Right lobe of liver (tissue), 6 donors: ENCODE results near the gene NPR1. TPM values are rescaled to one million over a fixed set of nuclear protein-coding genes. Genes with fewer than 3 reads are reported as not detected.

Experiments
- ATAC-seq, 4 donors: fragments of 200-7000 bp; cut with Tn5 transposase; one replicate each; pipeline ENCODE4 v1.9.1; 2020; ENCODE audit warnings: mild to moderate bottlenecking in 4 of 4, moderate library complexity in 4 of 4
- DNase-seq, 3 donors: peaks; one replicate each; pipeline ENCODE4 v3.0.0-alpha.2; 2020
- H3K27ac ChIP-seq, 3 donors: fragments of 200-600 bp; one replicate each; pipeline ENCODE4 v1.8.0; 2022
- H3K27me3 ChIP-seq, 2 donors: fragments of 200-600 bp; one replicate each; pipeline ENCODE4 v1.8.0; 2022
- H3K36me3 ChIP-seq, 4 donors: fragments of 200-600 bp; sonication (generic) in 1 of 4; one replicate each; pipeline versions ENCODE4 v1.5.1 to v1.8.0; 2017 to 2022; ENCODE audit warnings: control low read depth in 1 of 4
- H3K4me1 ChIP-seq, 4 donors: fragments of 200-600 bp; sonication (generic) in 1 of 4; one replicate each; pipeline versions ENCODE4 v1.5.1 to v1.8.0; 2017 to 2022; ENCODE audit warnings: control low read depth in 1 of 4
- H3K4me3 ChIP-seq, 3 donors: fragments of 200-600 bp; one replicate each; pipeline ENCODE4 v1.8.0; 2022
- H3K9me3 ChIP-seq, 4 donors: fragments of 200-600 bp; sonication (generic) in 1 of 4; one replicate each; pipeline versions ENCODE4 v1.5.1 to v1.8.0; 2017 to 2022; ENCODE audit warnings: control low read depth in 1 of 4
- POLR2A ChIP-seq: fragments of 450-650 bp; IDR thresholded peaks from one replicate; pipeline ENCODE4 v1.6.1; 2017; ENCODE audit warnings: antibody characterized with exemption, mild to moderate bottlenecking
- WGBS: methylation state at CpG from one replicate; pipeline ENCODE4 v1.1.6; 2018; ENCODE audit warnings: low coverage, low lambda C conversion rate; ENCODE audit not compliant: insufficient coverage; ENCODE audit errors: missing lambda C conversion rate; 5-methylcytosine and 5-hydroxymethylcytosine counted together
- intact Hi-C, 2 donors: fragments of 100-400 bp; cut with DNase I; formaldehyde crosslinking; loops; one replicate each; pipeline versions ENCODE4 v1.11.2 to v1.14.1; 2022
- long read RNA-seq: library from polyadenylated mRNA; unstranded; transcript quantifications from one replicate; pipeline ENCODE4 v2.0.0, GENCODE V29; 2019
- total RNA-seq, 6 experiments: library from RNA; depleted of rRNA in 2 of 6; stranded (reverse); fragments of >200 nt in 2 of 6; fragmentation: NEBNext Ultra II Directional in 3 of 6; extraction: Animal tissue kit (Norgen Biotek cat#: 25700) in 3 of 6; gene quantifications; one replicate each; pipeline versions ENCODE4 v1.1.0 to v1.2.4, GENCODE V29; 2016 to 2023
- TF ChIP-seq, protein P1 (sequence below), 4 donors: fragments of 200-600 bp in 3 of 4; fragments of 450-650 bp in 1 of 4; IDR thresholded peaks; one replicate each; pipeline versions ENCODE4 v1.5.1 to v1.8.0; 2016 to 2022; ENCODE audit warnings: antibody characterized with exemption in 4 of 4, mild to moderate bottlenecking in 2 of 4
- donor health status: DM: no; HTN: yes; CAD: no.
- donor health status: DM: no; HTN: no; CAD: no.
- donor health status: DM: no; HTN: no; CAD: no.
- donor health status: DM: no; HTN: yes; CAD: no.
- donor health status: DM: no; HTN: yes; CAD: no.

NPR1 gene
- total RNA-seq: 10 to 100 TPM in 1 of 6 experiments, 1 to 10 TPM in 5; 5.0 to 14.4 (median 5.7) TPM
- long read RNA-seq: 0 reads

DNA sequence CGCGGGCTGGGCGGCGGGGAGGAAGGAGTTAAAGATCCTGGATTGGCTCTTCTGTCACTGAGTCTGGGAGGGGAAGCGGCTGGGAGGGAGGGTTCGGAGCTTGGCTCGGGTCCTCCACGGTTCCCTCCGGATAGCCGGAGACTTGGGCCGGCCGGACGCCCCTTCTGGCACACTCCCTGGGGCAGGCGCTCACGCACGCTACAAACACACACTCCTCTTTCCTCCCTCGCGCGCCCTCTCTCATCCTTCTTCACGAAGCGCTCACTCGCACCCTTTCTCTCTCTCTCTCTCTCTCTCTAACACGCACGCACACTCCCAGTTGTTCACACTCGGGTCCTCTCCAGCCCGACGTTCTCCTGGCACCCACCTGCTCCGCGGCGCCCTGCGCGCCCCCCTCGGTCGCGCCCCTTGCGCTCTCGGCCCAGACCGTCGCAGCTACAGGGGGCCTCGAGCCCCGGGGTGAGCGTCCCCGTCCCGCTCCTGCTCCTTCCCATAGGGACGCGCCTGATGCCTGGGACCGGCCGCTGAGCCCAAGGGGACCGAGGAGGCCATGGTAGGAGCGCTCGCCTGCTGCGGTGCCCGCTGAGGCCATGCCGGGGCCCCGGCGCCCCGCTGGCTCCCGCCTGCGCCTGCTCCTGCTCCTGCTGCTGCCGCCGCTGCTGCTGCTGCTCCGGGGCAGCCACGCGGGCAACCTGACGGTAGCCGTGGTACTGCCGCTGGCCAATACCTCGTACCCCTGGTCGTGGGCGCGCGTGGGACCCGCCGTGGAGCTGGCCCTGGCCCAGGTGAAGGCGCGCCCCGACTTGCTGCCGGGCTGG, at the start of gene NPR1:
Gene NPR1 (plus strand): TSS at position 170 of the 818 bp plus-strand sequence. CDS start 421 bp downstream, at position 591.
- DNase-seq (peak in 2 of 3 donors; percentile 58 to 66), ATAC-seq (peak; percentile 69 to 76 (median 75))
- no peaks in the 10 kb centered on the region for H3K36me3 ChIP-seq
- intact Hi-C loops: loop anchor here (5.0 to 10.0 kb wide), 3 partner anchors 69 to 306 kb away; partner anchors contain the start of genes RAB13 (in 1 of the 2) and SLC27A3 (in 1 of the 2)
- H3K9me3 ChIP-seq: no peaks in the 10 kb centered on the region
- peak within 1 kb of the TSS in 2 of 3 donors; percentile 18 to 28 for H3K27ac ChIP-seq
- peaks cover 0 to 7% of the 10 kb centered on the region in 2 donors for H3K27me3 ChIP-seq
- H3K4me1 ChIP-seq: peaks cover 0 to 23% (median 3%) of the 10 kb centered on the region in 4 donors
- 0% methylated on average over 18 of the region's 78 CpGs for WGBS
- peak within 1 kb of the TSS; percentile 44 to 51 (median 50) for H3K4me3 ChIP-seq
- TF ChIP-seq, protein P1, sequence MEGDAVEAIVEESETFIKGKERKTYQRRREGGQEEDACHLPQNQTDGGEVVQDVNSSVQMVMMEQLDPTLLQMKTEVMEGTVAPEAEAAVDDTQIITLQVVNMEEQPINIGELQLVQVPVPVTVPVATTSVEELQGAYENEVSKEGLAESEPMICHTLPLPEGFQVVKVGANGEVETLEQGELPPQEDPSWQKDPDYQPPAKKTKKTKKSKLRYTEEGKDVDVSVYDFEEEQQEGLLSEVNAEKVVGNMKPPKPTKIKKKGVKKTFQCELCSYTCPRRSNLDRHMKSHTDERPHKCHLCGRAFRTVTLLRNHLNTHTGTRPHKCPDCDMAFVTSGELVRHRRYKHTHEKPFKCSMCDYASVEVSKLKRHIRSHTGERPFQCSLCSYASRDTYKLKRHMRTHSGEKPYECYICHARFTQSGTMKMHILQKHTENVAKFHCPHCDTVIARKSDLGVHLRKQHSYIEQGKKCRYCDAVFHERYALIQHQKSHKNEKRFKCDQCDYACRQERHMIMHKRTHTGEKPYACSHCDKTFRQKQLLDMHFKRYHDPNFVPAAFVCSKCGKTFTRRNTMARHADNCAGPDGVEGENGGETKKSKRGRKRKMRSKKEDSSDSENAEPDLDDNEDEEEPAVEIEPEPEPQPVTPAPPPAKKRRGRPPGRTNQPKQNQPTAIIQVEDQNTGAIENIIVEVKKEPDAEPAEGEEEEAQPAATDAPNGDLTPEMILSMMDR (IDR thresholded peaks at IDR 0.05): no peak
- TF ChIP-seq POLR2A: no peak

DNA sequence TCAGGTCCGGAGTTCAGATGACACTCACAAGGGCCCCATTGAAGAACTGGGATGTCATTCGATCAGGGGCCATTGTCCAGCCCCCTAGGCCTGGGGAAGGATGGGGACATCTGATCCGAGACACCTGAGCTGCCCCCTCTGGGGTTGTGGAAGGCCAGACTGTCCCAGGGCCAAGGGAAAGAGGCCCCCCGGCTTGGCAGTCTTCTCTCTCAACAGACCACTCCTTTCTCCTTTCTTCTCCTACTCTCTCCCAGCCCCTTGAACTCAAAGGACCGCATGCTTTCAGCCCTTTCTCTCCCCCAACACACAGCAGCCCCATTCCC, 49.2 kb upstream of the NPR1 start:
- ATAC-seq: no peak
- 100% methylated on average over 1 of the region's 5 CpGs for WGBS
- peak in 1 of 3 donors; percentile 11 for DNase-seq
- intact Hi-C loops: no loop called here
- no peak overlapping the region for H3K27ac ChIP-seq
- no peaks in the 10 kb centered on the region for H3K27me3 ChIP-seq
- peaks cover 0 to 6% (median 2%) of the 10 kb centered on the region in 4 donors for H3K4me1 ChIP-seq
- no peak overlapping the region for H3K4me3 ChIP-seq
- H3K36me3 ChIP-seq: no peaks in the 10 kb centered on the region
- no peak for TF ChIP-seq POLR2A
- no peaks in the 10 kb centered on the region for H3K9me3 ChIP-seq

DNA sequence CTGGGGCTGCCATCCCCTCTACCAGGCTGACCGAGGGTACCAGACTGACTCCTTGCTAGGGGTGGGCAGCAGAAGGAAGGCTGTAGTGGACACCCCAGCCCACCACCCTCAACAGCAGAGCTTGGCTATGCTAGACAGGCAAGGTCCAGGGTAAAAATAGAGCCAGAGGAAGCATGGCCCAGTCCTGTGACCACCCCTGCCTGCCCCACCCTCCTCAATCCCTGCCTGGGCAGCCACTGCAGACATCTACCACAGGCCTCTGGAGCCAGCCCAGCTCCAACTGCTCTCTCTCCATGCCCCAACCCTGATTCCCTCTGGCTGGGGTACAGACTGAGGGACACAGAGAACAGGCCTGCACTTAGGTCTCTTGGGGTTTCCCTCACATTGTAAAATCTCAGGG, 48.5 kb upstream of the NPR1 start:
- peak in 1 of 3 donors; percentile 16 for DNase-seq
- no peaks in the 10 kb centered on the region for H3K36me3 ChIP-seq
- intact Hi-C loops: no loop called here
- H3K4me1 ChIP-seq: peaks cover 0 to 7% (median 2%) of the 10 kb centered on the region in 4 donors
- no peak overlapping the region for H3K4me3 ChIP-seq
- H3K27ac ChIP-seq: no peak overlapping the region
- no peaks in the 10 kb centered on the region for H3K9me3 ChIP-seq
- no CpG with 5 or more reads among the region's 1 CpG for WGBS
- H3K27me3 ChIP-seq: no peaks in the 10 kb centered on the region
- ATAC-seq: no peak
- TF ChIP-seq, protein P1 (IDR thresholded peaks at IDR 0.05): no peak
- TF ChIP-seq POLR2A: no peak

DNA sequence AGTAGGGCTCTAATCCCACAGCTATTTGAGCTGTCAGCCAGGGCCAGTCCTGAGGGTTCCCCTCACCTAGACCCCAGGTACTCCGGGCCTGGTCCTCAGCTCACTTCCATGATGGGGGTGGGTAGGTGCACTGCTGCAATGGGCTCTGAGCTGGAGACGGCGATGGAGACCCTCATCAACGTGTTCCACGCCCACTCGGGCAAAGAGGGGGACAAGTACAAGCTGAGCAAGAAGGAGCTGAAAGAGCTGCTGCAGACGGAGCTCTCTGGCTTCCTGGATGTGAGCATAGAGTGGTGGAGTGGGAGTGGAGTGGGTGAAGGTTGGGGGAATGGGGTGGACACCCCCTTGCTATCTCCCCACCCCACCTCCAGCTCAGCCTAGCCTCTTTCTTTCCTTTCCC, 48.1 kb upstream of the NPR1 start:
- H3K4me1 ChIP-seq: peaks cover 0 to 12% (median 2%) of the 10 kb centered on the region in 4 donors
- ATAC-seq (no peak), DNase-seq (peak in 1 of 3 donors; percentile 15)
- no peak for TF ChIP-seq POLR2A
- TF ChIP-seq, protein P1 (IDR thresholded peaks at IDR 0.05): no peak
- no peaks in the 10 kb centered on the region for H3K9me3 ChIP-seq
- no peaks in the 10 kb centered on the region for H3K27me3 ChIP-seq
- intact Hi-C loops: no loop called here
- WGBS: 73% methylated on average over 2 of the region's 7 CpGs
- no peak overlapping the region for H3K27ac ChIP-seq
- no peak overlapping the region for H3K4me3 ChIP-seq
- H3K36me3 ChIP-seq: no peaks in the 10 kb centered on the region
